Measurements from ENCODE around the gene NLRC5.

Gene NLRC5

DNA sequence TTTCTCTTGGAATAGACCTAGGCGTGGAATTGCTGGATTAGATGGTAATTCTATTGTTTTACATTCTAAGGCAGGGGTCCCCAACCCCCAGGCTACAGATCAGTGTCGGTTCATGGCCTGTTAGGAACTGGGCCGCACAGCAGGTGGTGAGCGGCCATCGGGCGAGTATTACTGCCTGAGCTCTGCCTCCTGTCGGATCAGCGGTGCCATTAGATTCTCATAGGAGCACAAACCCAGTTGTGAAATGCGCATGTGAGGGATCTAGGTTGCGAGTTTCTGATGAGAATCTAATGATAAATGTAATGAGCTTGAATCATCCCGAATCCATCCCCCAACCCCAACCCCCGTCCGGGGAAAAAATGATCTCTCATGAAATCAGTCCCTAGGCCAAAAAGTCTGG, 23.0 kb downstream of the NLRC5 start:
- no peak overlapping the region for H3K27ac Mint-ChIP-seq
- no peak overlapping the region for H3K4me3 Mint-ChIP-seq
- peaks cover 5% of the 10 kb centered on the region for H3K9me3 Mint-ChIP-seq
- no peaks in the 10 kb centered on the region for H3K36me3 Mint-ChIP-seq (ENCODE audit: low read depth)
- TF ChIP-seq, protein P1, sequence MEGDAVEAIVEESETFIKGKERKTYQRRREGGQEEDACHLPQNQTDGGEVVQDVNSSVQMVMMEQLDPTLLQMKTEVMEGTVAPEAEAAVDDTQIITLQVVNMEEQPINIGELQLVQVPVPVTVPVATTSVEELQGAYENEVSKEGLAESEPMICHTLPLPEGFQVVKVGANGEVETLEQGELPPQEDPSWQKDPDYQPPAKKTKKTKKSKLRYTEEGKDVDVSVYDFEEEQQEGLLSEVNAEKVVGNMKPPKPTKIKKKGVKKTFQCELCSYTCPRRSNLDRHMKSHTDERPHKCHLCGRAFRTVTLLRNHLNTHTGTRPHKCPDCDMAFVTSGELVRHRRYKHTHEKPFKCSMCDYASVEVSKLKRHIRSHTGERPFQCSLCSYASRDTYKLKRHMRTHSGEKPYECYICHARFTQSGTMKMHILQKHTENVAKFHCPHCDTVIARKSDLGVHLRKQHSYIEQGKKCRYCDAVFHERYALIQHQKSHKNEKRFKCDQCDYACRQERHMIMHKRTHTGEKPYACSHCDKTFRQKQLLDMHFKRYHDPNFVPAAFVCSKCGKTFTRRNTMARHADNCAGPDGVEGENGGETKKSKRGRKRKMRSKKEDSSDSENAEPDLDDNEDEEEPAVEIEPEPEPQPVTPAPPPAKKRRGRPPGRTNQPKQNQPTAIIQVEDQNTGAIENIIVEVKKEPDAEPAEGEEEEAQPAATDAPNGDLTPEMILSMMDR (IDR thresholded peaks at IDR 0.05; ENCODE audit: unreplicated experiment in 3 of 3), result no peak
- H3K4me1 Mint-ChIP-seq, result no peaks in the 10 kb centered on the region
- peaks cover 6% of the 10 kb centered on the region for H3K27me3 Mint-ChIP-seq (ENCODE audit: low read depth)

DNA sequence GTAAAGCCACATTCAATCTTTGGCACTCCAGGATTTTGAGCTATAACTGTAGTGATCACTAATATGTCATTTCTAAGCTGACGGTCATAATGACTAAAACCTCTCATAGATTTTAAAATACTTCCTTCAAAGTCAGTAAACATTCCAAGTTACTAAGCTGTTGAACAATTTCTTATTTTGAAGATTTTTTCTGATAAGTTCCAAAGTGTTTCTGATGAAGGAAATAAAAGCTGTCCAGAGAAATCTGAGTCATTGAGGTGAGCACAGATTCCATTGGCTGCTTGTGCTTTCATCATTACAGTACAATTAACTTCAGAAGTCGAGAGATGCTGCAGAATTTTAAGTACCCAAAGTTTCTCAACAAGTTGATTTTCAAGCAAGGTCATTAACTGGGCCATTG, 23.9 kb downstream of the NLRC5 start:
- no peaks in the 10 kb centered on the region for H3K36me3 Mint-ChIP-seq (ENCODE audit: low read depth)
- H3K9me3 Mint-ChIP-seq, result peaks cover 5% of the 10 kb centered on the region
- no peak overlapping the region for H3K27ac Mint-ChIP-seq
- H3K27me3 Mint-ChIP-seq (ENCODE audit: low read depth), result peaks cover 6% of the 10 kb centered on the region
- no peak overlapping the region for H3K4me3 Mint-ChIP-seq
- no peaks in the 10 kb centered on the region for H3K4me1 Mint-ChIP-seq
- TF ChIP-seq, protein P1 (IDR thresholded peaks at IDR 0.05; ENCODE audit: unreplicated experiment in 3 of 3), result no peak

DNA sequence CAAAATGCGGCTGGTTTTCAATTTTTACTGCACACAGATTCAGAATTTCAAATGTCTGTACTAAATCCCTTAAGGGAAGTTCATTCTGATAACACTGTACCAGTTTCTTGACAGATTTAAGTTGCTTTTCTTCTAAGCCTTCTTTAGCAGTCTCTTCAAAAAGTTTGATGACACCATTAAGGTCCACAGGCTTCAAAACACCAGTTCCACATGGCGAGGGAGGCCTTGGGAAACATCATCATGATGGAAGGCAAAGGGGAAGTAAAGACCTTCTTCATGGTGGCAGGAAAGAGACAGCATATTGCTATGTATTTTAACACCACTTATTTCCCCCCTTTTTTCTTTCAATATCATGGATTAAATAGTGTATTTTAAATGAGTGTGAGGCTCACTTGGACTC, 24.5 kb downstream of the NLRC5 start:
- no peak overlapping the region for H3K27ac Mint-ChIP-seq

DNA sequence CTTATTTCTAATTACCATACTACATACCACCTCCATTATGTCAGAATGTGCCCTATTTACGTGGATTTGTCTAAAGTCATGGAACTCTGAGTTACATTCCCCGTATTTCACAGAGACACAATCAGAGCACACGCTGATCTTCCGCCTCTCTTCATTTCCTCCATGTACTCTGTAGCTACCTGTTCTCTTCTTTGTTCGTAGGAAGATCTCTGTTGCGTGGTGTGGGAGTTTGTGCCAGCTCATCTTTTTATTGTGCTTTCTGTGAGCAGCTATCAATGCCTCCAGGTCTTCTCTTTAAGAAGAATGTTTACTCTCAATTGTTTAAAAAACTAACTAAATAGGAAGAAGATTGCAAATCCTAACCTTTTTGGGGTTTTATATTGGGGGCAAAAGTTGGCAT, 26.9 kb downstream of the NLRC5 start:
- Mint-ChIP-seq H3K9me3 (peaks cover 5% of the 10 kb centered on the region), H3K4me1 (no peaks in the 10 kb centered on the region), H3K4me3 (no peak overlapping the region), H3K27ac (no peak overlapping the region), H3K27me3 (ENCODE audit: low read depth) (peaks cover 15% of the 10 kb centered on the region), H3K36me3 (ENCODE audit: low read depth) (no peaks in the 10 kb centered on the region)
- TF ChIP-seq, protein P1 (IDR thresholded peaks at IDR 0.05; ENCODE audit: unreplicated experiment in 3 of 3), result no peak

More for the DNA sequence above, 24.5 kb downstream of the NLRC5 start:
- Mint-ChIP-seq H3K4me3 (no peak overlapping the region), H3K9me3 (peaks cover 5% of the 10 kb centered on the region), H3K4me1 (no peaks in the 10 kb centered on the region), H3K36me3 (ENCODE audit: low read depth) (no peaks in the 10 kb centered on the region), H3K27me3 (ENCODE audit: low read depth) (peaks cover 6% of the 10 kb centered on the region)
- TF ChIP-seq, protein P1 (IDR thresholded peaks at IDR 0.05; ENCODE audit: unreplicated experiment in 3 of 3), result no peak

DNA sequence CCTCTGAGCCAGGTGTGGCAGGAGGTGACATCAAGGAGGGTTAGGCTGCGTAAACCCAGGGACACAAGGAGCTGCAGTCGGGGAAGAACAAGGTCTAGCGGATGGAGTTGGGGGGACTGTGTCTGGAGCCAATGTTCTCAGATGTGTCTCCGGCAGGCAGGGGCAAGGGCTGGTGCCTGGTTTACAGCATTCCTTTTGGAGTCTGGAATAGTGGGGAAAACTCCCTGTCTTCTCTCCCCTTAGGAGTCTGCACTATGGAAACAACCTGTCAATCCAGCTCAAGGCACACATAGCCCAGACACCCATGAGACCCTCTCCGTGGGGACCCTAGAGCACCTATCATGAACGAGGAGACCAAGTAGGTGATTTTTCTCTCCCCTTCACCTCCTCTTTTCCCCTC, 27.5 kb downstream of the NLRC5 start:
- TF ChIP-seq, protein P1 (IDR thresholded peaks at IDR 0.05; ENCODE audit: unreplicated experiment in 3 of 3), result no peak
- Mint-ChIP-seq H3K36me3 (ENCODE audit: low read depth) (no peaks in the 10 kb centered on the region), H3K4me3 (no peak overlapping the region), H3K4me1 (no peaks in the 10 kb centered on the region), H3K27ac (no peak overlapping the region), H3K9me3 (peaks cover 5% of the 10 kb centered on the region), H3K27me3 (ENCODE audit: low read depth) (peaks cover 15% of the 10 kb centered on the region)

DNA sequence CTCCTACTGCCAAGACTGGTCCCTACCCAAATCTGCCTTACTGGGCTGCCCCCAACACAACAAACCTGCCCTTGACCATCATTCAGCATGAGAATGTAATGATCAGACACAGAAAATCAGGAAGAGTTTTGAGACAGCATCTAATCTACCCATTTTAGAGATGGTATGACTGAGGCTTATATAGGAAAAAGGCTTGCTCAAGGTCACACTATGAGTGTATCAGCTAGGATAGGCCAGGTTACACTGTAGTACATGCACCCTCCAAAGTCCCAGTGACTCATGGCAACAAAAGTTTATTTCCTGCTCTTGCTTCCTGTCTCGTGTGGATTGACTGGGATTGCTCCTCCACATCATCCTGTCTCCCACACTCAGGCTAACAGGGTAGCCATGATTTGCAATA, 27.9 kb downstream of the NLRC5 start:
- no peaks in the 10 kb centered on the region for H3K36me3 Mint-ChIP-seq (ENCODE audit: low read depth)

More for the DNA sequence above, 27.9 kb downstream of the NLRC5 start:
- no peaks in the 10 kb centered on the region for H3K4me1 Mint-ChIP-seq
- H3K27me3 Mint-ChIP-seq (ENCODE audit: low read depth), result peaks cover 16% of the 10 kb centered on the region
- TF ChIP-seq, protein P1 (IDR thresholded peaks at IDR 0.05; ENCODE audit: unreplicated experiment in 3 of 3), result no peak
- no peak overlapping the region for H3K27ac Mint-ChIP-seq
- H3K4me3 Mint-ChIP-seq, result no peak overlapping the region
- H3K9me3 Mint-ChIP-seq, result peaks cover 5% of the 10 kb centered on the region
